ENCODE data around the gene MUC5AC.
"Not testable (repeated sequence)": the region's sequence is repeated elsewhere in the genome, so short reads cannot be mapped to it uniquely, and the experiment has no call there.

The MUC5AC gene

GRCh38 chr11:1163911-1164735 is 6.4 kb downstream of the MUC5AC start:
- Histone ChIP-seq H3K9ac (ENCODE audit: low read depth in 1 of 2, low read length in 2 of 2) (no peak overlapping the region), H3K36me3 (ENCODE audit: control insufficient read depth in 1 of 2, insufficient read depth in 2 of 2, low read length in 2 of 2) (no peaks in the 10 kb centered on the region), H3K4me1 (ENCODE audit: control insufficient read depth in 1 of 2, insufficient read depth in 2 of 2, low read length in 2 of 2) (no peaks in the 10 kb centered on the region), H3K27ac (ENCODE audit: low read depth, low read length) (no peak overlapping the region), H3K27me3 (ENCODE audit: control insufficient read depth in 1 of 2, insufficient read depth in 2 of 2, low read length in 2 of 2) (no peaks in the 10 kb centered on the region), H3K9me3 (ENCODE audit: control insufficient read depth in 1 of 2, low read length in 2 of 2) (no peaks in the 10 kb centered on the region), H3K4me3 (ENCODE audit: low read depth in 1 of 2, low read length in 2 of 2) (no peak overlapping the region)

- H3K4me3 ChIP-seq (ENCODE audit: low read depth in 1 of 2, low read length in 2 of 2); H3K27me3 ChIP-seq (ENCODE audit: control insufficient read depth in 1 of 2, insufficient read depth in 2 of 2, low read length in 2 of 2); H3K9me3 ChIP-seq (ENCODE audit: control insufficient read depth in 1 of 2, low read length in 2 of 2); H3K36me3 ChIP-seq (ENCODE audit: control insufficient read depth in 1 of 2, insufficient read depth in 2 of 2, low read length in 2 of 2); H3K4me1 ChIP-seq (ENCODE audit: control insufficient read depth in 1 of 2, insufficient read depth in 2 of 2, low read length in 2 of 2); H3K9ac ChIP-seq (ENCODE audit: low read depth in 1 of 2, low read length in 2 of 2); H3K27ac ChIP-seq (ENCODE audit: low read depth, low read length): not testable (repeated sequence)
Measured at GRCh38 chr11:1164779-1165255, 7.1 kb downstream of the MUC5AC start.

- H3K9ac ChIP-seq (ENCODE audit: low read depth in 1 of 2, low read length in 2 of 2): no peak overlapping the region
- H3K27ac ChIP-seq (ENCODE audit: low read depth, low read length): no peak overlapping the region
- no peak overlapping the region for H3K4me3 ChIP-seq (ENCODE audit: low read depth in 1 of 2, low read length in 2 of 2)
- no peaks in the 10 kb centered on the region for H3K36me3 ChIP-seq (ENCODE audit: control insufficient read depth in 1 of 2, insufficient read depth in 2 of 2, low read length in 2 of 2)
- no peaks in the 10 kb centered on the region for H3K9me3 ChIP-seq (ENCODE audit: control insufficient read depth in 1 of 2, low read length in 2 of 2)
- no peaks in the 10 kb centered on the region for H3K27me3 ChIP-seq (ENCODE audit: control insufficient read depth in 1 of 2, insufficient read depth in 2 of 2, low read length in 2 of 2)
- no peaks in the 10 kb centered on the region for H3K4me1 ChIP-seq (ENCODE audit: control insufficient read depth in 1 of 2, insufficient read depth in 2 of 2, low read length in 2 of 2)
Measured at GRCh38 chr11:1165256-1166041, 7.7 kb downstream of the MUC5AC start.

- Histone ChIP-seq H3K9me3 (ENCODE audit: control insufficient read depth in 1 of 2, low read length in 2 of 2) (peaks cover 0 to 4% of the 10 kb centered on the region in 2 donors), H3K27me3 (ENCODE audit: control insufficient read depth in 1 of 2, insufficient read depth in 2 of 2, low read length in 2 of 2) (no peaks in the 10 kb centered on the region), H3K4me3 (ENCODE audit: low read depth in 1 of 2, low read length in 2 of 2) (no peak overlapping the region), H3K9ac (ENCODE audit: low read depth in 1 of 2, low read length in 2 of 2) (no peak overlapping the region), H3K4me1 (ENCODE audit: control insufficient read depth in 1 of 2, insufficient read depth in 2 of 2, low read length in 2 of 2) (no peaks in the 10 kb centered on the region), H3K36me3 (ENCODE audit: control insufficient read depth in 1 of 2, insufficient read depth in 2 of 2, low read length in 2 of 2) (no peaks in the 10 kb centered on the region), H3K27ac (ENCODE audit: low read depth, low read length) (no peak overlapping the region)
Measured at GRCh38 chr11:1167256-1167655, 9.5 kb downstream of the MUC5AC start.

GRCh38 chr11:1167751-1168231 is 10.0 kb downstream of the MUC5AC start:
- Histone ChIP-seq H3K27ac (ENCODE audit: low read depth, low read length) (no peak overlapping the region), H3K4me3 (ENCODE audit: low read depth in 1 of 2, low read length in 2 of 2) (no peak overlapping the region), H3K4me1 (ENCODE audit: control insufficient read depth in 1 of 2, insufficient read depth in 2 of 2, low read length in 2 of 2) (no peaks in the 10 kb centered on the region), H3K9me3 (ENCODE audit: control insufficient read depth in 1 of 2, low read length in 2 of 2) (peaks cover 0 to 4% of the 10 kb centered on the region in 2 donors), H3K27me3 (ENCODE audit: control insufficient read depth in 1 of 2, insufficient read depth in 2 of 2, low read length in 2 of 2) (no peaks in the 10 kb centered on the region), H3K9ac (ENCODE audit: low read depth in 1 of 2, low read length in 2 of 2) (no peak overlapping the region), H3K36me3 (ENCODE audit: control insufficient read depth in 1 of 2, insufficient read depth in 2 of 2, low read length in 2 of 2) (no peaks in the 10 kb centered on the region)

- Histone ChIP-seq H3K4me3 (ENCODE audit: low read depth in 1 of 2, low read length in 2 of 2) (no peak overlapping the region), H3K4me1 (ENCODE audit: control insufficient read depth in 1 of 2, insufficient read depth in 2 of 2, low read length in 2 of 2) (no peaks in the 10 kb centered on the region), H3K9ac (ENCODE audit: low read depth in 1 of 2, low read length in 2 of 2) (no peak overlapping the region), H3K27me3 (ENCODE audit: control insufficient read depth in 1 of 2, insufficient read depth in 2 of 2, low read length in 2 of 2) (no peaks in the 10 kb centered on the region), H3K27ac (ENCODE audit: low read depth, low read length) (no peak overlapping the region), H3K9me3 (ENCODE audit: control insufficient read depth in 1 of 2, low read length in 2 of 2) (peaks cover 0 to 4% of the 10 kb centered on the region in 2 donors), H3K36me3 (ENCODE audit: control insufficient read depth in 1 of 2, insufficient read depth in 2 of 2, low read length in 2 of 2) (no peaks in the 10 kb centered on the region)
Measured at GRCh38 chr11:1168256-1168655, 10.5 kb downstream of the MUC5AC start.

GRCh38 chr11:1168721-1169161 is 11.0 kb downstream of the MUC5AC start:
- Histone ChIP-seq H3K9me3 (ENCODE audit: control insufficient read depth in 1 of 2, low read length in 2 of 2) (peaks cover 0 to 4% of the 10 kb centered on the region in 2 donors), H3K4me3 (ENCODE audit: low read depth in 1 of 2, low read length in 2 of 2) (no peak overlapping the region), H3K27ac (ENCODE audit: low read depth, low read length) (no peak overlapping the region), H3K27me3 (ENCODE audit: control insufficient read depth in 1 of 2, insufficient read depth in 2 of 2, low read length in 2 of 2) (no peaks in the 10 kb centered on the region), H3K36me3 (ENCODE audit: control insufficient read depth in 1 of 2, insufficient read depth in 2 of 2, low read length in 2 of 2) (no peaks in the 10 kb centered on the region), H3K9ac (ENCODE audit: low read depth in 1 of 2, low read length in 2 of 2) (no peak overlapping the region), H3K4me1 (ENCODE audit: control insufficient read depth in 1 of 2, insufficient read depth in 2 of 2, low read length in 2 of 2) (no peaks in the 10 kb centered on the region)

GRCh38 chr11:1171223-1171984 is 13.7 kb downstream of the MUC5AC start:
- peaks cover 0 to 4% of the 10 kb centered on the region in 2 donors for H3K9me3 ChIP-seq (ENCODE audit: control insufficient read depth in 1 of 2, low read length in 2 of 2)
- H3K9ac ChIP-seq (ENCODE audit: low read depth in 1 of 2, low read length in 2 of 2): no peak overlapping the region
- H3K4me1 ChIP-seq (ENCODE audit: control insufficient read depth in 1 of 2, insufficient read depth in 2 of 2, low read length in 2 of 2): no peaks in the 10 kb centered on the region
- H3K36me3 ChIP-seq (ENCODE audit: control insufficient read depth in 1 of 2, insufficient read depth in 2 of 2, low read length in 2 of 2): no peaks in the 10 kb centered on the region
- no peaks in the 10 kb centered on the region for H3K27me3 ChIP-seq (ENCODE audit: control insufficient read depth in 1 of 2, insufficient read depth in 2 of 2, low read length in 2 of 2)
- no peak overlapping the region for H3K4me3 ChIP-seq (ENCODE audit: low read depth in 1 of 2, low read length in 2 of 2)
- H3K27ac ChIP-seq (ENCODE audit: low read depth, low read length): no peak overlapping the region

GRCh38 chr11:1171985-1172728 is 14.4 kb downstream of the MUC5AC start:
- peaks cover 0 to 4% of the 10 kb centered on the region in 2 donors for H3K9me3 ChIP-seq (ENCODE audit: control insufficient read depth in 1 of 2, low read length in 2 of 2)
- no peaks in the 10 kb centered on the region for H3K27me3 ChIP-seq (ENCODE audit: control insufficient read depth in 1 of 2, insufficient read depth in 2 of 2, low read length in 2 of 2)
- no peaks in the 10 kb centered on the region for H3K4me1 ChIP-seq (ENCODE audit: control insufficient read depth in 1 of 2, insufficient read depth in 2 of 2, low read length in 2 of 2)
- no peak overlapping the region for H3K4me3 ChIP-seq (ENCODE audit: low read depth in 1 of 2, low read length in 2 of 2)
- H3K9ac ChIP-seq (ENCODE audit: low read depth in 1 of 2, low read length in 2 of 2): no peak overlapping the region
- no peaks in the 10 kb centered on the region for H3K36me3 ChIP-seq (ENCODE audit: control insufficient read depth in 1 of 2, insufficient read depth in 2 of 2, low read length in 2 of 2)
- no peak overlapping the region for H3K27ac ChIP-seq (ENCODE audit: low read depth, low read length)
